NCI-H187 (cell line): ENCODE results near the gene RUNX2.
"Not testable (repeated sequence)": the region's sequence is repeated elsewhere in the genome, so short reads cannot be mapped to it uniquely, and the experiment has no call there.

Experiments
- DNase-seq, 2 experiments: peaks; one replicate each; lab custom pipeline; 2025; lab: John Stamatoyannopoulos, UW

Gene RUNX2

GRCh38 chr6:45327956-45328522, at the start of gene RUNX2:
TSS of gene RUNX2 (plus strand) at chr6:45328330. CDS start at chr6:45328727, 397 bp downstream.
- DNase-seq, result no peak

GRCh38 chr6:45278367-45278766, 49.8 kb upstream of the RUNX2 start:
- DNase-seq, result no peak

GRCh38 chr6:45286707-45287106, 41.4 kb upstream of the RUNX2 start:
- DNase-seq, result not testable (repeated sequence)

- no peak for DNase-seq
Measured at GRCh38 chr6:45289751-45290514, 38.2 kb upstream of the RUNX2 start.

GRCh38 chr6:45293306-45293705, 34.8 kb upstream of the RUNX2 start:
- DNase-seq, result no peak

DNA sequence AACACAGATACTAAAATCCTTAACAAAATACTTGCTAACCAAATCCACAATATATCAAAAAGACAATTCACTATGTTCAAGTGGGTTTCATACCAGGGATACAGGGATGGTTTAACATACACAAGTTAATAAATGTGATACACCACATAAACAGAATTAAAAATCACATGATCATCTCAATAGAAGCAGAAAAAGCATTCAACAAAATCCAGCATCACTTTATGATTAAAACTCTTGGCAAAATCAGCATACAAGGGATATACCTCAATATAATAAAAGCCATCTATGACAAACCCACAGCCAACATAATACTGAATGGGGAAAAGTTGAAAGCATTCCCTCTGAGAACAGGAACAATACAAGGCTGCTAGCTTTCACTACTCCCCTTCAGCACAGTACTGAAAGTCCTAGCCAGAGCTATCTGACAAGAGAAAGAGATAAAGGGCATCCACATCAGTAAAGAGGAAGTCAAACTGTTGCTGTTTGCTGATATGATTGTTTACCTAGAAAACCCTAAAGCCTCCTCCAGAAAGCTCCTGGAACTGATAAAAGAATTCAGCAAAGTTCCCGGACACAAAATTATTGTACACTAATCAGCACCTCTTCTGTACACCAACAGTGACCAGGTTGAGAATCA, 33.9 kb upstream of the RUNX2 start:
- not testable (repeated sequence) for DNase-seq

DNA sequence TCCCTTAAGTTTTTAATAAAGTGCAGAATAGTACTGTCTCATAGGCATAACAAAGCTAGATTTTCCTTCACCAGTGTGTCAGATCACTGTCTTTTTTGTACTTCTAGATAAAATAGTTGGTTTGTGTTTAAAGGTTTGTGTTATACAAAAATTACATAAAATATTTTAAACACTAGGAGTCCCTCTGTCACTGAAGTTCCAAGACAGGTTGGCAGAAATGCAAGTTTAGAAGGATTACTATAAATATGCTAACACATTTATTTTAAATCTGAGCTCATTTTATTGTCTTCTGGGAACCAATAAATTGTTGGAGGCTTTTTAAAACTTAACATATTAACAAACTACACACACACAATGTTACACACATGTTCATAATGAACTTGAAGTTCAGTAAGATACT, 30.8 kb upstream of the RUNX2 start:
- DNase-seq, result no peak

DNA sequence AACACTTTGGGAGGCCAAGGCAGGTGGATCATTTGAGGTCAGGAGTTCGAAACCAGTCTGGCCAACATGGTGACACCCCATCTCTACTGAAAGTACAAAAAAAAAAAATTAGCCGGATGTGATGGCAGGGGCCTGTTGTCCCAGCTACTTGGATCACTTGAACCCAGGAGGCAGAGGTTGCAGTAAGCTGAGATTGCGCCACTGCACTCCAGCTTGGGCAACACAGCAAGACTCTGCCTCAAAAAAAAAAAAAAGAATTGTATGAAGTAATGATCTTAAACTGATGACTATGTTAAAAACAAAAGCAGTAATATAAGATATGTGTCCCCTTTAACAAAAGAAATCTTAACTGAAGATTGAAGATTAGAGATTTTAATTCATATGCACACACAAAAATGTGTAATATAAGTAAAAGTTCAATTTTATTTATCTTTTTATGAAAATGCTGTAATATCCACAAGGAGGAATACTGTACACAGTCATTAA, 29.0 kb upstream of the RUNX2 start:
- no peak for DNase-seq

DNA sequence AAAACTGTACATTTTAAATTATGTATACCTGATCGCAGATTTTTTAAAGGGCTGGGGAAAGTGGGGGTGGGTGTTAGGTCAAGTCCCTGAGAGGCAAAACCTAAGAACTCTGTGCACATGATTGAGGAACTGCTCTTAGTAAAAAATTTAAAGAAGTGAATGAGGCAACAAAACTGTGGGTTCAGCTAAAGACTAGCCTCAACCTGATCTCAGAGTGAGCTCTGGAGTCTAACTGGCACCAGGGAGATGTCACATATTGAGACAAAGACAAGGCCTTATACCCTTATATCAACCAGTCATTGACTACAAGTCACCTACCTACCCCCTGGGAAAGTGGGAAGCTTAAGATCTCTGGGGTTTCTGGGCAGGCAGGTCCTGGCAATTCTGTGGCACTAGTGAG, 27.4 kb upstream of the RUNX2 start:
- DNase-seq, result no peak

DNA sequence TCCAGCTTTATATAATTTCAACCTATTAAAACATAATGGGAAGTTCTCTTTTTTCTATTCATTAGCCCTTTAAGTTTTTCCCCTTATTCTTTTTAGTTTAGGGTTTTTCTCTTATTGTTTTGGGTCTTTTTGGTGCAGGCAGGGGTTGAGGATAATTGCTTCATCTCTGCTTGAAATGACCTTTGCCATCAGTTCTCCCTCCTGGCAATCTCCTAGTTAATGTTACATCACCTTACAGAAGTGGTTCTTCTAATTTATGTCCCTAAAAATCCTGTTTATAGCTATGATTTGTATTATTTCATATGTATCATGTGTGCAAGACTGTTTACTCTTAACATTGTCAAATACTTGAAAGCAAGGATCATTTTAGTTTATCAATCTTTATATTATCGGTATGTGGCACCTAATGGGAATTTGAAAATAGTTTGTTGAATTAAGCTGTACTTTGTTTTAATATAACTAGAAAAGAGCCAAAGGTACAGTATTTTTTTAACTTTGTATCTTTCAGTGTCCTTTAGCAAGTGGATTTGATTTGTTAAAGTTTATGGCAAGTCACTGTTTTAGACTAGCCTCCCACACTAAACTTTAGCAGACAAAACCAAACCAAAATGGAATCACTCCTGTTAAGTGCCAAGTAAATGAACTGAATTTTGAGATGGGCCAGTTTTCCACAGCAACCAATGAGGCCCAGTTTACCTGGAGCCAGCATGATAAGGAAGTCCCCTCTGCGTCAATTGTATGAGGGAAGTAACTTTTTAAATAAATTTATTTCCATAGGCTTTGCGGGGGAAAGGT, 26.6 kb upstream of the RUNX2 start:
- DNase-seq, result no peak

GRCh38 chr6:45302832-45303231, 25.3 kb upstream of the RUNX2 start:
- DNase-seq, result no peak

GRCh38 chr6:45305546-45305945, 22.6 kb upstream of the RUNX2 start:
- DNase-seq, result no peak

GRCh38 chr6:45310118-45310788, 17.9 kb upstream of the RUNX2 start:
- DNase-seq, result no peak

DNA sequence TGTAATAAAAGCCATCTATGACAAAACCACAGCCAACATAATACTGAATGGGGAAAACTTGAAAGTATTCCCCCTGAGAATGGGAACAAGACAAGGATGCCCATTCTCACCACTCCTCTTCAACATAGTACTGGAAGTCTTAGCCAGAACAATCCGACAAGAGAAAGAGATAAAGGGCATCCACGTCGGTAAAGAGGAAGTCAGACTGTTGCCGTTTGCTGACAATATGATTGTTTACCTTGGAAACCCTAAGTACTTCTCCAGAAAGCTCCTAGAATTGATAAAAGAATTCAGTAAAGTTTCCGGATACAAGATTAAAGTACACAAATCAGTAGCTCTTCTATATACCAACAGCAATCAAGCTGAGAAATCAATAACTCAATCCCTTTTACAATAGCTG, 14.0 kb upstream of the RUNX2 start:
- DNase-seq, result no peak

DNA sequence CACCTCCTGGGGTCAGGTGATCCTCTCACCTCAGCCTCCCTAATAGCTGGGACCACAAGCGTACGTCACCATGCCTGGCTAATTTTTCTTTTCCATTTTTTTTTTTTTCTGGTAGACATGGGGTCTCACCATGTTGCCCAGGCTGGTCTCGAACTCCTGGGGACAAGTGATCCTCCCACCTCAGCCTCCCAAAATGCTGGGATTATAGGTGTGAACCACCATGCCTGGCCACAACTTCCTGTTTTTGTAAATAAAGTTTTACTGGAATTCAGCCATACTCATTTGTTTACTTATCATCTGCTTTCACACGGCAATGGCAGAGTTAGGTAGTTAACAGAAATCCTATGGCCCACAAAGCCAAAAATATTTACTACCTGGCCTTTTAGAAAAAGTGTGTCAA, 7.8 kb upstream of the RUNX2 start:
- DNase-seq, result no peak

- no peak for DNase-seq
Measured at GRCh38 chr6:45323656-45324224, 4.4 kb upstream of the RUNX2 start.

GRCh38 chr6:45326698-45327417, 1.3 kb upstream of the RUNX2 start:
- DNase-seq, result no peak

DNA sequence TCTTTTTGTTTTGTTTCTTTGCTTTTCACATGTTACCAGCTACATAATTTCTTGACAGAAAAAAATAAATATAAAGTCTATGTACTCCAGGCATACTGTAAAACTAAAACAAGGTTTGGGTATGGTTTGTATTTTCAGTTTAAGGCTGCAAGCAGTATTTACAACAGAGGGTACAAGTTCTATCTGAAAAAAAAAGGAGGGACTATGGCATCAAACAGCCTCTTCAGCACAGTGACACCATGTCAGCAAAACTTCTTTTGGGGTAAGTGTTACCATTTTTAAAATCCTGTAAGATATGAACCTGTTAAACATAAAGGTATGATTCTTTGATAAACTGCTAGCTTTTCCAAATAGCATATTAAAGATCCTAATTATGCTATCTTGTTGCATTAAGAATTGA, 393 bp downstream of the RUNX2 start:
- no peak for DNase-seq

DNA sequence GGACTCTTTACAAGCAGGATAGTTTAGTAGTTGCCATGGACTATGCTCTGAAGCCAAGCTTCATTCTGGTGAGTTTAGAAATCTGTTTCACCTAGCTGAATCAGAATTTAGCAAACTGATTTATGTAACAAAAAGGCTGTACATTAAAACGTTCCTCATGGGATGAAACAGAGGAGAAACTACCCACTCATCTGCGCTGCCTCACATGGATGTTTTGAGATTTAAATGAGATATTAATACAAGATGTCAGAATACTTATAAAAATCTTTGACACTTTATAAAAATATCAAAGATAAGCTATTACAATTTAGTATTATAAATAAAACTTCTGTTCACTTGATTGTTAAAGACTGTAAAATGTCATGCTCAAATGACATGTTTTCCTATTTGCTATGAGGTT, 16.8 kb downstream of the RUNX2 start:
- no peak for DNase-seq

DNA sequence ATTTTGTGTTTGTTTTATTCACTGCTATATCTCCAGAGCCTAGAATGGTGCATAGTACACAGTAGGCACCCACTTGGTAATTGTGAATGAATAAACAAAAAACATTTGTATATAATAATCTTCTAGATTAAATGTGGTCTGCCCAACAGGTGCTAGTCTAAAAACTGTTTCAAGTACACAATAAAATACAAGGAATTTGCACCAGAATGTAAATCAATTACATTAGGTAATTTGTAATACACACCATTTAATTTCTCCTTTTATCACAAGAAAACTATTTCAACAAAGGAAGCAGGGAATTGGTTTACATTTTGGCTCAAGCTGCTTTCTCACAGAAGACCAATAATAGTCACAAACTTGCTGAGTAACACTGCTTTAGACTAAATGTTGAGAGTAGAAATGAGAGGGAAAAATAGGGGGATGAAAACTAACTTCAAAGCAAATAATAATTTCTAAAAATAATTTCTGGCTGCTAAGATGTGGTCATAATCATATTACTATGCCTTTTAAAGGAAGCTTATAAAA, 22.1 kb downstream of the RUNX2 start:
- DNase-seq, result no peak

GRCh38 chr6:45351076-45351475, 22.9 kb downstream of the RUNX2 start:
- no peak for DNase-seq
